PC-9 (cell line): Measurements from ENCODE around the gene SVOP. TPM values are rescaled to one million over a fixed set of nuclear protein-coding genes. Genes with fewer than 3 reads are reported as not detected.

Experiments
- BruUV-seq: library from RNA; stranded (reverse); fragments of 400-500 nt; replicated peaks from 2 replicates; lab custom pipeline; 2021; lab: Mats Ljungman, UMichigan
- CTCF ChIA-PET: fragments of 300-600 bp; sonication (Branson Sonifier 250); formaldehyde crosslinking; loops from one replicate; lab custom pipeline; 2022; ENCODE audit warnings: antibody characterized with exemption; lab: Charles Lee
- POLR2A ChIA-PET: fragments of 300-600 bp; sonication (Branson Sonifier 250); formaldehyde crosslinking; loops from one replicate; lab custom pipeline; 2022; ENCODE audit warnings: antibody characterized with exemption; ENCODE audit not compliant: unreplicated experiment; lab: Charles Lee
- DNase-seq, 2 experiments: peaks; one replicate each; pipeline versions ENCODE4 v3.0.0 to v3.0.0-alpha.2; 2015 to 2022; ENCODE audit warnings: mixed read lengths in 1 of 2
- H2AFZ ChIP-seq: fragments of 200-600 bp; sonication (generic); 2 replicates; pipeline ENCODE4 v1.8.1; 2017; ENCODE audit warnings: antibody characterized with exemption
- H3F3A ChIP-seq: fragments of 200-600 bp; sonication (generic); 2 replicates; pipeline ENCODE4 v1.8.1; 2017; ENCODE audit warnings: antibody characterized with exemption, mild to moderate bottlenecking, low read depth; ENCODE audit not compliant: insufficient read depth
- H3K27ac ChIP-seq: fragments of 200-600 bp; sonication (generic); 2 replicates; pipeline ENCODE4 v1.6.1; 2016; ENCODE audit warnings: mixed run types
- H3K27me3 ChIP-seq: fragments of 200-600 bp; sonication (generic); 2 replicates; pipeline ENCODE4 v1.6.1; 2016; ENCODE audit warnings: low read depth, mixed run types; ENCODE audit not compliant: insufficient read depth
- H3K36me3 ChIP-seq: fragments of 200-600 bp; sonication (generic); 2 replicates; pipeline ENCODE4 v1.6.1; 2016; ENCODE audit warnings: low read depth, mixed run types
- H3K4me1 ChIP-seq: fragments of 200-600 bp; sonication (generic); replicated peaks from 2 replicates; pipeline ENCODE4 v1.6.1; 2016; ENCODE audit warnings: mixed run types; ENCODE audit not compliant: insufficient read depth
- H3K4me2 ChIP-seq: fragments of 200-600 bp; sonication (generic); 2 replicates; pipeline ENCODE4 v1.6.1; 2017; ENCODE audit warnings: mixed run types
- H3K4me3 ChIP-seq: fragments of 200-600 bp; sonication (generic); 2 replicates; pipeline ENCODE4 v1.6.1; 2016; ENCODE audit warnings: mixed run types
- H3K79me2 ChIP-seq: fragments of 200-600 bp; sonication (generic); 2 replicates; pipeline ENCODE4 v1.6.1; 2017; ENCODE audit warnings: low read depth, mixed run types
- H3K9me2 ChIP-seq: fragments of 200-600 bp; sonication (generic); 2 replicates; pipeline ENCODE4 v1.8.1; 2017; ENCODE audit warnings: mild to moderate bottlenecking; ENCODE audit not compliant: insufficient read depth
- H3K9me3 ChIP-seq: fragments of 200-600 bp; sonication (generic); 2 replicates; pipeline ENCODE4 v1.8.1; 2016; ENCODE audit warnings: low read depth; ENCODE audit not compliant: insufficient read depth
- H4K20me1 ChIP-seq: fragments of 200-600 bp; sonication (generic); 2 replicates; pipeline ENCODE4 v1.8.1; 2017; ENCODE audit not compliant: insufficient read depth
- EZH2 ChIP-seq: fragments of 200-600 bp; sonication (generic); IDR thresholded peaks from 2 replicates; pipeline ENCODE4 v1.8.0; 2017; ENCODE audit warnings: antibody characterized with exemption, low read depth
- intact Hi-C: fragments of 100-400 bp; cut with micrococcal nuclease; formaldehyde crosslinking; loops from one replicate; pipeline ENCODE4 v1.10.0; 2022; ENCODE audit not compliant: unreplicated experiment
- total RNA-seq: library from RNA; stranded (reverse); gene quantifications from 2 replicates; pipeline ENCODE4 v1.2.3, GENCODE V29; 2021
- TF ChIP-seq, protein P1 (sequence below): fragments of 200-600 bp; sonication (generic); conservative IDR thresholded peaks from 2 replicates; pipeline ENCODE4 v1.6.1; 2017; ENCODE audit warnings: mixed run types, antibody characterized with exemption, mild to moderate bottlenecking, moderate library complexity

The SVOP gene
- total RNA-seq, 1 experiment from 2014 or later, result not detected

DNA sequence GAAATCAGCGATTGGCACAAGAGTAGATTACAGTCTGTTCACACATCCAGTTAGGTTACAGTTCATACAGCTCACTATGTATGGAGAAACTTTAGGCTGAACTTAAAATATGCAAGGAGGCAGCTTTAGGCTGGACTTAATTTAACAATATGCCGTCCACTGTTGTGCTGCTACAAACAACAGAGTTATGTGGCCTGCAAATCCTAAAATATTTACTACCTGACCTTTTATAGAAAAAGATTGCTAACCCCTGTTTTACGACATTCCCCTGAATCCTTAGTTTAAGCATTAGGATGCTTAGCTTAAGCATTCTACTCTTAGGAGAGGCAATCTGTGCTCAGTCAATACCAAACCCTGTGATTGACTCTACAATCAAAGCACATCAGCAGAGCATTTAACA, 90.1 kb downstream of the SVOP start:
- POLR2A ChIA-PET, result interaction anchor here (0.8 kb wide), 1 partner anchor 9 kb away, joined by 9 read pairs; no protein-coding TSS in a partner anchor
- BruUV-seq, result no TSS peak
- CTCF ChIA-PET, result no interaction called here
- no peak for TF ChIP-seq EZH2
- TF ChIP-seq, protein P1, sequence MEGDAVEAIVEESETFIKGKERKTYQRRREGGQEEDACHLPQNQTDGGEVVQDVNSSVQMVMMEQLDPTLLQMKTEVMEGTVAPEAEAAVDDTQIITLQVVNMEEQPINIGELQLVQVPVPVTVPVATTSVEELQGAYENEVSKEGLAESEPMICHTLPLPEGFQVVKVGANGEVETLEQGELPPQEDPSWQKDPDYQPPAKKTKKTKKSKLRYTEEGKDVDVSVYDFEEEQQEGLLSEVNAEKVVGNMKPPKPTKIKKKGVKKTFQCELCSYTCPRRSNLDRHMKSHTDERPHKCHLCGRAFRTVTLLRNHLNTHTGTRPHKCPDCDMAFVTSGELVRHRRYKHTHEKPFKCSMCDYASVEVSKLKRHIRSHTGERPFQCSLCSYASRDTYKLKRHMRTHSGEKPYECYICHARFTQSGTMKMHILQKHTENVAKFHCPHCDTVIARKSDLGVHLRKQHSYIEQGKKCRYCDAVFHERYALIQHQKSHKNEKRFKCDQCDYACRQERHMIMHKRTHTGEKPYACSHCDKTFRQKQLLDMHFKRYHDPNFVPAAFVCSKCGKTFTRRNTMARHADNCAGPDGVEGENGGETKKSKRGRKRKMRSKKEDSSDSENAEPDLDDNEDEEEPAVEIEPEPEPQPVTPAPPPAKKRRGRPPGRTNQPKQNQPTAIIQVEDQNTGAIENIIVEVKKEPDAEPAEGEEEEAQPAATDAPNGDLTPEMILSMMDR, result no peak
- Histone ChIP-seq H3K4me3 (no peak overlapping the region), H3K9me2 (no peaks in the 10 kb centered on the region), H3K4me2 (no peak overlapping the region), H3K9me3 (no peaks in the 10 kb centered on the region), H3K27me3 (no peaks in the 10 kb centered on the region), H3K36me3 (no peaks in the 10 kb centered on the region), H3K4me1 (no peaks in the 10 kb centered on the region), H4K20me1 (no peaks in the 10 kb centered on the region), H2AFZ (no peak overlapping the region), H3F3A (no peaks in the 10 kb centered on the region), H3K79me2 (no peaks in the 10 kb centered on the region), H3K27ac (no peak overlapping the region)
- DNase-seq, result no peak
- intact Hi-C loops, result no loop called here

DNA sequence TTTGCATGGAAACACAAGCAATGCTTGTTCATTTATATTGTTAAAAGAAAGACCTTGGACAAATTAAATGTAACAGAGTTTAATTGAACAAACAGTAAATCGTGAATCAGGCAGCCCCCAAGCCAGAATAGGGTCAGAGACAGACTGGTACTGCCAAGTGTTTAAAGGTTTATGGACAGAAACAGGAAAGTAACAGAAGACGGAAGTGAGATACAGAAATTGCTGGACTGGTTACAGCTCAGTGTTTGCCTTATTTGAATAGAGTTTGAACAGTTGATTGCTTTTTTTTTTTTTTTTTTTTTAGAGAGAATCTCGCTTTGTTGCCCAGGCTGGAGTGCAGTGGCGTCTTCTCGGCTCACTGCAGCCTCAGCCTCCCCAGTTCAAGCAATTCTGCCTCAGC, 90.7 kb downstream of the SVOP start:
- Histone ChIP-seq H3K9me3 (no peaks in the 10 kb centered on the region), H3K27ac (no peak overlapping the region), H3K36me3 (no peaks in the 10 kb centered on the region), H3K79me2 (no peaks in the 10 kb centered on the region), H3K4me1 (no peaks in the 10 kb centered on the region), H4K20me1 (no peaks in the 10 kb centered on the region), H3K27me3 (no peaks in the 10 kb centered on the region), H3K9me2 (no peaks in the 10 kb centered on the region), H3F3A (no peaks in the 10 kb centered on the region), H3K4me2 (no peak overlapping the region), H2AFZ (no peak overlapping the region), H3K4me3 (no peak overlapping the region)
- DNase-seq, result no peak
- intact Hi-C loops, result no loop called here
- CTCF ChIA-PET, result no interaction called here
- no TSS peak for BruUV-seq
- TF ChIP-seq EZH2, result no peak
- POLR2A ChIA-PET, result no interaction called here

DNA sequence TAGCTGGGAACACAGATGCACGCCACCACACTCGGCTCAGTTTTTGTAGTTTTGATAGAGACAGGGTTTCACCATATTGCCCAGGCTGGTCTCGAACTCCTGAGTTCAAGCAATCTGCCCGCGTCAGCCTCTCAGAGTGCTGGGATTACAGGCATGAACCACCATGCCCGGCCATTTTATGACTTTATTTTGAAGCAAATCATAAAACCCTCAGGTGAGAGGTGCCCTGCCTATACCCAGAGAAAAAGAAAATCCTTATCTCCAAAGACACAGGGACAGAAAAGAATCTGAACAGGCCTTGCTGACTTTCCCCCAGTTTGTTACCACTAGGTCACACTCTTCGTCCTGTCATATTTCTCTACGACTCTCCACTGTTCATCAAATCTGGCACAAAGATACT, 92.2 kb downstream of the SVOP start:
- no TSS peak for BruUV-seq
- Histone ChIP-seq H3K36me3 (no peaks in the 10 kb centered on the region), H2AFZ (no peak overlapping the region), H3K79me2 (no peaks in the 10 kb centered on the region), H3K4me3 (no peak overlapping the region), H4K20me1 (no peaks in the 10 kb centered on the region), H3K4me2 (no peak overlapping the region), H3K4me1 (no peaks in the 10 kb centered on the region), H3K27me3 (0 out of 2 replicates have a peak, but pooled peaks cover 5% of the 10 kb centered on the region), H3K9me2 (no peaks in the 10 kb centered on the region), H3K9me3 (no peaks in the 10 kb centered on the region), H3F3A (no peaks in the 10 kb centered on the region), H3K27ac (no peak overlapping the region)
- ChIA-PET CTCF (no interaction called here), POLR2A (no interaction called here)
- TF ChIP-seq EZH2, result no peak
- TF ChIP-seq, protein P1, result no peak
- no peak for DNase-seq
- intact Hi-C loops, result no loop called here

DNA sequence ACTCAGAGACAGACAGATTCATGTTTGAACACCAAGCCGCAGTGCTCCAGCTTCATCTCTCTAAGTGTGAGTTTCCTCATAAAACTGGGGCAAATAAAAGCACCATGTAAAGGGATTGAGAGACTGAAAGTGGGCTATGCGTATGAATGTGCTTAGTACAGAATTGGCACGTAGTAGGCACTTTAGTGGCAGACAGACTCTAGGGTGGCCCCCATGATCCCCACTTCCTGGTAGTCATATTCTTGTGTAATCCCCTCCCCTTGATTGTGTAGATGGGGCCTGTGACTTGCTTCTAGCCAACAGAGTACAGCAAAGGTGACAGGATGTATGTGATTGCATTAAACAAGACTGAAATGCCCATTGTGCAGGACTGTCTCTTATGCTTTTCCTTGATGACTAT, 98.0 kb downstream of the SVOP start:
- Histone ChIP-seq H3K4me2 (no peak overlapping the region), H2AFZ (no peak overlapping the region), H3K9me2 (no peaks in the 10 kb centered on the region), H3K79me2 (no peaks in the 10 kb centered on the region), H3K27me3 (peaks cover 7% of the 10 kb centered on the region; the same call in 1 of the 2 replicates), H3K9me3 (no peaks in the 10 kb centered on the region), H3K36me3 (no peaks in the 10 kb centered on the region), H3K4me1 (no peaks in the 10 kb centered on the region), H3K27ac (no peak overlapping the region), H3F3A (no peaks in the 10 kb centered on the region), H4K20me1 (no peaks in the 10 kb centered on the region), H3K4me3 (no peak overlapping the region)
- no TSS peak for BruUV-seq
- ChIA-PET POLR2A (no interaction called here), CTCF (no interaction called here)
- DNase-seq, result no peak
- intact Hi-C loops, result no loop called here
- TF ChIP-seq, protein P1, result no peak
- no peak for TF ChIP-seq EZH2
